Hindlimb muscle (tissue), 1 donor: Measurements from ENCODE around the gene PRDM16. TPM values are rescaled to one million over a fixed set of nuclear protein-coding genes. Genes with fewer than 3 reads are reported as not detected.

Source experiments
- DNase-seq: peaks from one replicate; pipeline ENCODE4 v3.0.0-alpha.2; 2013
- polyA plus RNA-seq: library from polyadenylated mRNA; unstranded; fragments of 120-200 nt; gene quantifications from one replicate; pipeline ENCODE4 v1.2.1, GENCODE V29; 2013; ENCODE audit not compliant: insufficient read length

Gene PRDM16
- polyA plus RNA-seq, 1 donor, result 0.80 TPM

- no peak for DNase-seq
Measured at GRCh38 chr1:3479511-3480368, 410.7 kb downstream of the PRDM16 start.

- no peak for DNase-seq
Measured at GRCh38 chr1:3480369-3480719, 411.3 kb downstream of the PRDM16 start.

GRCh38 chr1:3481046-3481445 lies 412.0 kb downstream of the PRDM16 start:
- DNase-seq, result no peak

GRCh38 chr1:3481836-3482375 lies 412.9 kb downstream of the PRDM16 start:
- no peak for DNase-seq

- DNase-seq, result no peak
Measured at GRCh38 chr1:3482378-3482849, 413.4 kb downstream of the PRDM16 start.

- no peak for DNase-seq
Measured at GRCh38 chr1:3483380-3483779, 414.4 kb downstream of the PRDM16 start.

GRCh38 chr1:3483801-3484444 lies 414.9 kb downstream of the PRDM16 start:
- no peak for DNase-seq

GRCh38 chr1:3485016-3485415 lies 416.0 kb downstream of the PRDM16 start:
- DNase-seq, result no peak

Other genes starting within 250 kb of the PRDM16 start
- not detected for gene ACTRT2, start 47.7 kb upstream of the PRDM16 start, polyA plus RNA-seq